Measurements from ENCODE around the gene WDR82. TPM values are rescaled to one million over a fixed set of nuclear protein-coding genes. Genes with fewer than 3 reads are reported as not detected.

The WDR82 gene
- polyA plus RNA-seq, 2 donors = 19.9 to 33.6 TPM

Other genes starting within 250 kb of the WDR82 start
- 10 to 100 TPM; 18.2 to 35.2 TPM for gene DUSP7, start 222.1 kb downstream of the WDR82 start, polyA plus RNA-seq
- gene POC1A, start 124.2 kb downstream of the WDR82 start, polyA plus RNA-seq = 1 to 10 TPM; 1.7 to 5.2 TPM
- 10 to 100 TPM; 17.2 to 36.4 TPM for gene ALAS1, start 80.5 kb downstream of the WDR82 start, polyA plus RNA-seq
- gene TLR9, start 53.0 kb downstream of the WDR82 start, polyA plus RNA-seq = under 1 TPM; 0.10 to 0.14 TPM
- gene TWF2, start 39.5 kb downstream of the WDR82 start, polyA plus RNA-seq = 10 to 100 TPM; 22.0 to 40.3 TPM
- gene PPM1M, start 32.9 kb downstream of the WDR82 start, polyA plus RNA-seq = 10 to 100 TPM; 10.1 to 15.6 TPM
- 1 to 10 TPM; 5.9 to 6.2 TPM for gene GLYCTK, start 9.2 kb upstream of the WDR82 start, polyA plus RNA-seq
- 1 to 10 TPM; 2.4 to 4.9 TPM for gene DNAH1, start 37.7 kb upstream of the WDR82 start, polyA plus RNA-seq
- gene BAP1, start 131.4 kb upstream of the WDR82 start, polyA plus RNA-seq = 10 to 100 TPM; 50.0 to 65.2 TPM
- gene PHF7, start 132.0 kb upstream of the WDR82 start, polyA plus RNA-seq = 1 to 10 TPM; 3.7 to 3.9 TPM
- 1 to 10 TPM; 1.3 to 1.7 TPM for gene SEMA3G, start 166.5 kb upstream of the WDR82 start, polyA plus RNA-seq
- 1 to 10 TPM; 1.3 to 2.0 TPM for gene TNNC1, start 175.4 kb upstream of the WDR82 start, polyA plus RNA-seq
- 10 to 100 TPM; 32.2 to 59.6 TPM for gene NISCH, start 177.0 kb upstream of the WDR82 start, polyA plus RNA-seq
- gene STAB1, start 216.7 kb upstream of the WDR82 start, polyA plus RNA-seq = 10 to 100 TPM; 30.5 to 39.0 TPM

Data from esophagus (tissue), 2 donors.